NCI-H446 (cell line): ENCODE data around the gene PAX7.
"Not testable (repeated sequence)": the region's sequence is repeated elsewhere in the genome, so short reads cannot be mapped to it uniquely, and the experiment has no call there.

Experiments used
- DNase-seq, 2 experiments: peaks; one replicate each; lab custom pipeline; 2025; lab: John Stamatoyannopoulos, UW

PAX7 gene

GRCh38 chr1:18761948-18762840 is 131.5 kb downstream of the PAX7 start:
- DNase-seq, result peak in 1 of 2 experiments; percentile 24

- DNase-seq, result no peak
Observed at GRCh38 chr1:18764362-18764761, 133.7 kb downstream of the PAX7 start.

DNA sequence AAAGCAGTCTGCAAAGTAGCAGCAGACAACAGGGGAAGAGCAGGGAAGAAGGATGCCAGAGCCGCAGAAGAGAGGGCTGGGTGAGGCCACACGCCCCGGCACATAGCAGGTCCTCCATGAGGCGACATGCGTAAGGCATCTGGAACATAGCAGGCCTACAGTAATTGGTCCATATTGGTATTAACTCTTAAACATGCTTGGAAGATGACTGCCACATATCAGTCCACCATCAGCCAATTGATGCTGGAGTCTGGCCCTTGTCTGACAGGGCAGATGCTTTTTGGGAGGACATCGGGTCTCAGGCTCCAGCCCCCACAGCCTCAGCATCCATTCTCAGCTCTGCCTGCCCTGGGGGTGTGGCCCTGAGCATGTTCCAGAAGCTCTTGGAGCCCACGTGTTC is 135.1 kb downstream of the PAX7 start:
- DNase-seq, result no peak

GRCh38 chr1:18766328-18766727 is 135.7 kb downstream of the PAX7 start:
- DNase-seq, result no peak

DNA sequence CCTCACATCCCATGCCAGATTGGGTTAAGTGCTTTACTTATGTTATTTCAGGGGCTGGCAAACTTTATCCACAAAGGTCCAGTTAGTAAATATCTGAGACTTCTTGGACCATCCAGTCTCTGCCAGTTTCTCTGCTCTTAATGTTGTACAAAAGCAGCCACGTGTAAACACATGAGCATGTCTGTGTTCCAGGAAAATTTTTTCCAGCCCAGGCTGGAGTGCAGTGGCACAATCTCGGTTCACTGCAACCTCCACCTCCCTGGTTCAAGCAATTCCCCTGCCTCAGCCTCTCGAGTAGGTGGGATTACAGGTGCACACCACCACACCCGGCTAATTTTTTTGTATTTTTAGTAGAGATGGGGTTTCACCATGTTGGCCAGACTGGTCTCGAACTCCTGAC is 136.9 kb downstream of the PAX7 start:
- DNase-seq, result not testable (repeated sequence)

- DNase-seq, result no peak
Observed at GRCh38 chr1:18768086-18768485, 137.4 kb downstream of the PAX7 start.

- DNase-seq, result no peak
Observed at GRCh38 chr1:18769140-18769539, 138.5 kb downstream of the PAX7 start.

DNA sequence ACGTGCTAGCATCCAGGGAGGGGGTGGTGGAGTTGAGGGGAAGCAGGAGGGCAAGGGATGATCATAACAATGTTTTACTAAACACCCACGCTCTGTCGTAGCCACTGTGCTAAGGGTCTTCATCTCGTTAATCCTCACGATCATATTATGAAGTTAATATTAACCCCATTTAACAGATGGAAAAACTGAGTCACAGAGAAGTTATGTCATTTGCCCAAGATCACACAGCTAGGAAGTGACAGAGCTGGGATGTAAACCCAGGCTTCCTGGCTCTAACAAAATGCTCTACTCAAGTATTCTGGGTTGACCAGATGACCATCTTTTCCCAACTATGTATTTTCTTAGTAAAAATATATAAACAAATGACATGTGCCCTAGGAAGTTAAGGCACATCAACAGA is 140.2 kb downstream of the PAX7 start:
- DNase-seq, result no peak

DNA sequence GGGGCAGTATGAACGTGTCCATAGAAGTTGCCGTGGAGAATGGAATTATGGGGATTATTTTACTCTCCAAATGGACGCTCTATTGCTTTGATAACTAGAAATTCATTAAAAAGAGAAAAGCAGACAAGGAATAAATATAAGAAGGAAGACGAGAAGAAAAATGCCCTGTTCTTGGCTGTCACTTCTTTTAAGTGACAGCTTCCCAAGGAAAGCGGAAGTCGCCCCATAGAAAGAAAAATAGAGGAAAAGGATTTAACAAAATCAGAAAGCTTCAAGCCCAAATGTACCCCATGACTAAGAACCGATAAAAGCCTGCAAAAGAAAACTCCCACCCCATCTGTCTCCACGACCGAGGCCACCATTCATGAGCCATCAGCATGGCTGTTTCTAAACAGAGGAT is 143.1 kb downstream of the PAX7 start:
- no peak for DNase-seq

DNA sequence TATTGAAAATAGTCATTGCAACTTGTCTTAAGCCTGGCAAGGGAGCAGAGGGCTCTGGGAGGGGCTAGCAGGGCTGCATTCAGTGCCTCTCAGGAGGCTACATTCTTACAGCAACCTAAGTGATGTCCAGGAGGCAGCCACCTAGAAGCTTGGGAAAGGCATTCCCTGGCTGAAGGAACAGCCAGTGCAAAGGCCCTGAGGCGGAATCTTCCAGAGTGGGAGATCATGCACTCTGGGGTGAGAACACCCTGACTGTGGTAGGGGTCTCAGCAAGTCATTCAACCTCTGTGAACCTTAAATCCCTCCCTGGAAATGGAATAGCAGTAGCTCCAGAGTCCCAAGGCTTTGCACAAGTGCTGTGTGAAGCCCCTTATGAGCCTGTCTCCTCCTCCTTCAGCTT is 144.7 kb downstream of the PAX7 start:
- DNase-seq, result no peak

DNA sequence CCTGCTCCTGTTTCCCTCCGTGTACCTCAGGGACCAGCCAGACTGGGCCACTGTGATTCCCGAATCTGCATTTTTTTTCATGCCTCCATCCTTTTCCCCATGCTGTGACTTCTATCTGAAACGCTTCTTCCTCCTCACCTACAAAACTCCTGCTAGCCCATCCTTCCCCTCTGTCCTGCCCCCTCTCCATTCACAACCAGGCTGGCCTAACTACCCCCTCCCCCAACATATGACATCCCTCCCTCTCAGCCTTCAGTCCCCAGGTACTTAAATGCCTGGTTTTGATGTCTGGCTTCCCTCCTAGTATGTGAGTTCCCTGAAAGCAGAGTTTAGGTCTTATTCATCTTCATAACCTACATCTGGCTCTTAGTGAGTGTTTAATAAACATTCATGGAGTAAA is 146.1 kb downstream of the PAX7 start:
- no peak for DNase-seq

GRCh38 chr1:18778437-18778836 is 147.8 kb downstream of the PAX7 start:
- DNase-seq, result no peak

- no peak for DNase-seq
Observed at GRCh38 chr1:18781031-18781430, 150.4 kb downstream of the PAX7 start.

DNA sequence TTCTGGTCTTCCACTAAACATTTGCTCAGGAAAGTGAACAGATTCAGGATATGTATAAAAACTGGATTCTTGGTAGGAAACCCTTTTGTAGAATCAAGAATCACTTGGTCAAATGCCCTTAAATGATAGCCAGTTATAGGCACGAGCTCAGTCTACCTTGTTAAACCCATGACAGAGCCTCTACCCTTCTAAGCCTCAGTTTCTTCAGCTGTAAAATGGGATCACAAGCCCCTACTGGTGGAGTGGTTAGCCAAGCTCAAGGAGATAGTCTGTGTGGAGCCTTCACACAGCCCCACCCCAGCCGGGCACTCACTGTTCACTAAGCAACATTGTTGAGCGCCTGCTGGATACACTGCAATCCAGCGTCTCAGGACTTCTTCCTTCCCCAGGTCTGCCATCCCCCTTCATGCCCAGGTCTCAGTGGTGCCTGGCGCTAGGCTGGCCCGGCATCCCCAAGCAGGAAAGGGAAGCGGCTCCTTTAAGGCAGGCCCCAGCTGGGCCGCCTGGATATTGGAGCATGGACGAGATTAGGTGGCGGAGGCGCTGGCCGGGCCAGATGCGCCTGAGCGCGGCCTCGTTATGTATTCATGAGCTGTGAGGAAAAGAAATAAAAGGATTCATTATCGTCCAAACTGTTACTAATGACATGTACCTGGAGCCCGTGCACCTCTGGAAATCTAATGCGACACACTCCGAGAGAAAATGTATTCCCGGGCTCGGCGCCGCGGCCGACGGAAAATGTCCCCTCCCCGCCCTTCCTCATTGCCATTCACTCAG is 153.2 kb downstream of the PAX7 start:
- no peak for DNase-seq

DNA sequence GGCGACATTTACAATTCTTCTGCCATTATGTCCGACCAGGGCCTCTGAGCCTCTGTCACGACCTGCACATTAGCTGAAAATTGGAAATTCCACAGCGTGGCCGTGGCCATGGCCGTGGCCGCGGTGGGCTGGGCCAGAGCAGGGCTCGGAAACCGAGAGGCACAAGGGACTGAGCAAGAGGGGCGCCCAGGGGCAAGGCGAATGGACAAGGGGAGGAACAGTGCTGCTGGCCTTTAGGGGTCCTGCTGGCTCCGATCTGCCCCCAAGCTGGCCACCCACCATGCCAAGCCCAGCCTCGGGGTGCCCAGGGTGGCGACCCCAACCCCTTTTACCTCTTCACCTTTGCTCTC is 153.8 kb downstream of the PAX7 start:
- no peak for DNase-seq

DNA sequence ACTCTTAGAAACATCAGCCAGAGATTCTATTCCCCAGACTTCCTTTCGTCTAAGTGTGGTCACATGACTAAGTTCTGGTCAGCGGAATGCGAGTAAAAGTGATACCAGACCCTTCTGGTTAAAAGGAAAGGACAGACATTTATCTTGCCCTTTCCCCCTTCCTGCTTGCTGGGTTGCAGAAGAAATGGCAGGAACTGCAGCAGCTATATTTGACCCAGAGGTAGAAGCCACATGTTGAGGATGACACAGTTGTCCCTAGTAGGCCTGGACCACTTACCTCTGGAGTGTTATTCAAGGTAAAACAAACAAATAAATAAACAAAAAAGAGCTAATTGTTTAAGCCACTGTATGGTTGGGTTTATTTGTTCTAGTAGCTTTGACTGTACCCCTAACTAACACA is 155.5 kb downstream of the PAX7 start:
- no peak for DNase-seq

DNA sequence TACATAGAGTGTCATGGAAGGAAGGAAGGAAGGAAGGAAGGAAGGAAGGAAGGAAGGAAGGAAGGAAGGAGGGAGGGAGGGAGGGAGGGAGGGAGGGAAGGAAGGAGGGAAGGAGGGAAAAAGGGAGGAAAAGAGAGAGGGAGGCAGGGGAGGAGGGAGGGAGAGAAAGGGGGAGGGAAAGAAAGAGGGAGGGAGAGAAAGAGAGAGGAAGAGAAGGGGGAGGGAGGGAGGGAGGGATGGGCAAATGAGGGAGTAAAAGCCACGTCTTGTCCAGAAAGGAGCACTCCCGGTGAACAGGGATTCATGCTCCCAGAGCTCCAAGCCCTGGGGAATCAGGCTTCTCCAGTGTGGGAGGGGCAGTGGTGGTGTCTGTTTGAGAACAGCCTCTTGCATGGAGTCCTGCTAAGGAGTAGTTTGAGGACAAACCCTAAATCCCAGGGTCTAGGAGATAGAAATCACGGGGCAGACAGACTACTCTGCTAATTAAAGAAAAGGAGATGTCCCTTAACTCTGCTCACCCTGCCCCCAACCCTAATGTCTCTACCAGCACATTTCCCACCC is 157.3 kb downstream of the PAX7 start:
- no peak for DNase-seq

DNA sequence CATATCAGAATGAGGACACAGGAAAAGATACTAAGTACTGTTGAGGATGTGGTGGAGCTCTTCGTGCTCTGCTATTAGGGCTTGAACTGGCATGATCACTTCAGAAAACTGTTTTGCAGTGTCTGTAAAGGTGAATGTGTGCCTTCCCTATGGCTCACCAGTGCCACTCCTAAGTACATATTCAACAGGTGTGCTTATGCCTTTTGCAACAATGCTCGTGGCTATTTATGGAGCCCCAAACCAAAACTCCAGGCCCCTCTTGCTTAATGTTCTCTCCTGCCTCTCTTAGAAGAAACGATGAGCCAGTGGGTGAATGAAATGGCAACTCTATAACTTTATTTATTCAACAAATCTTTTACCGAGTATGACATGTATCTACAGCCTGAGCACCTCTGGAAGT is 158.6 kb downstream of the PAX7 start:
- DNase-seq, result no peak

DNA sequence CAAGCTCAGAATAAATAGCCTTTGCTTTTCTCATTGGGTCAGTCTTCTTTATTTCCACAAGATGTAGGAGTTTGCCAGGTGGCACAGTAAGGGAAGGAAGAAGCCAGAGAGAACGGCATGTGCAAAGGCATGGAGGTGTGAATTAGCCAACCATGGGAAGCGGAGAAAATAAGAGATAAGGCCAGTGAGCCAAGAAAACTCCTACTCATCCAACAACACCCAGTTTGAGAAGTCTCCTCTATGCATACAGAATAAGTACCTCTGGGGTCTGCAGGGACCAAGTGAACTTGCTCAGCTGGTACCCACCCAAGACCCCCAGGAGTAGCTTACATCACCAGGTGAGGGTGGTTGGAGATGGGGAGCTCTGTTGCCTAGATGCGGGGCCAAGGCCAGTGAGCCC is 162.1 kb downstream of the PAX7 start:
- DNase-seq, result no peak

GRCh38 chr1:18793164-18793563 is 162.5 kb downstream of the PAX7 start:
- DNase-seq, result no peak

DNA sequence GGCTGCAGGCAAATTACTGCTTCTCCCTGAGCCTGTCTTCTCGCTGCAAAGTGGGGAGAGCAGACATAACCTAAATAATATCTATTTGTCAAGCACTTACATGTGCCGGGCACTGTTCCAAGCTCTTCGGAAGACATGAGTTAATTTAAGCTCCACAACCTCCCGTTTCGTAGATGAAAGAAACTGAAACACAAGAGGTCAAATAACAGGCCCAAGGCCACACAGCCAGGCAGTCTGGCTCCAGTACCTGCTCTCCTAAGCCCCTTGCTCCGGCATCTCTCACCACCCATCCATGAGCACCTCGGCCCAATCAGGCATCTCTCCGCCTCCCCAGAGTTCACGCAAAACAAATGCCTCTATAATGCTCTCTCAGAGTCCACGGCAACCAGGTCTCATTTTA is 163.4 kb downstream of the PAX7 start:
- no peak for DNase-seq

GRCh38 chr1:18794561-18794960 is 163.9 kb downstream of the PAX7 start:
- no peak for DNase-seq
